GM19324 (cell line): Measurements from ENCODE around the gene KIF25.
"Not testable (repeated sequence)": the region's sequence is repeated elsewhere in the genome, so short reads cannot be mapped to it uniquely, and the experiment has no call there.

Experiments
- ATAC-seq: cut with Tn5 transposase; IDR thresholded peaks from one replicate; pipeline ENCODE4 v1.9.1; 2021; ENCODE audit warnings: mild to moderate bottlenecking, moderate library complexity; ENCODE audit not compliant: unreplicated experiment, low FRiP score

Gene KIF25

DNA sequence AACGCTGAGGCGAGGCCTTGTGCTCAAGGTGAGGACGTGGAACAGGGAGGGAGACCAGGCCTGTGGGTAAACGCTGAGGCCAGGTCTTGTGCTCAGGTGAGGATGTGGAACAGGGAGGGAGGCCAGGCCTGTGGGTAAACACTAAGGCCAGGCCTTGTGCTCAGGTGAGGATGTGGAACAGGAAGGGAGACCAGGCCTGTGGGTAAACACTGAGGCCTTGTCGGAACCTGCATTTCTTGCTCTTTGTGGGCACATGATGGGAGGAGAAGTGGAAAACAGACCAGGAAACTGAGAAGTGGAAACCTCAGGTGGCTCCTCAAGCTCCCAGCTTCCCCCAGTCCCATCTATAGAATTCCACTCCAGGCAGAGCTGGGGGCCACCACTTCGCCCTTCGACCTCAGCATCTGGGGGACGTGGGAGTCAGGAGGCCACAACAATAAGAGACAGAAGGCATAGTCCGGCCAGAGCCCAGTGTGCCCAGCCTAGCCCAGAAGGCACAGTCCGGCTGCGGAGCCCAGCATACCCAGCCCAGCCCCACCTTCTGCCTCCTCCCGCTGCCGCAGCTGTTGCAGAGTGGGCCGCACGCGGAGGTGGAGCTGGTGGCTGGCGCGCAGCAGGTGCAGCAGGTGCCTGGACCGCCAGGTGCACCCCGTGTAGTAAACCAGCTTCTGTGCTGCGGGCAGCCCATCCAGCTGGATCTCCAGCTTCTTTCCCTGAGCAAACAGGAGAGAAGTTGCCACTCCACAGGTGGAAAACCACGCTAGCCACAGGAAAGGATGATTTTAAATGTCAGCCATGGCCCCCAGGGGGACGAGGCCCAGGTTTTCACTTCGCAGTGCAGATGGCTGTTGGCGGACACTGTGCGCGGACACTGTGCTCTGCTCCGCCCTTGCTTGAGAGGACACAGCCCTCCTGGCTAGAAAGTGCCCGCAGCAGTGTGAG is 64.1 kb downstream of the KIF25 start:
- no peak for ATAC-seq

DNA sequence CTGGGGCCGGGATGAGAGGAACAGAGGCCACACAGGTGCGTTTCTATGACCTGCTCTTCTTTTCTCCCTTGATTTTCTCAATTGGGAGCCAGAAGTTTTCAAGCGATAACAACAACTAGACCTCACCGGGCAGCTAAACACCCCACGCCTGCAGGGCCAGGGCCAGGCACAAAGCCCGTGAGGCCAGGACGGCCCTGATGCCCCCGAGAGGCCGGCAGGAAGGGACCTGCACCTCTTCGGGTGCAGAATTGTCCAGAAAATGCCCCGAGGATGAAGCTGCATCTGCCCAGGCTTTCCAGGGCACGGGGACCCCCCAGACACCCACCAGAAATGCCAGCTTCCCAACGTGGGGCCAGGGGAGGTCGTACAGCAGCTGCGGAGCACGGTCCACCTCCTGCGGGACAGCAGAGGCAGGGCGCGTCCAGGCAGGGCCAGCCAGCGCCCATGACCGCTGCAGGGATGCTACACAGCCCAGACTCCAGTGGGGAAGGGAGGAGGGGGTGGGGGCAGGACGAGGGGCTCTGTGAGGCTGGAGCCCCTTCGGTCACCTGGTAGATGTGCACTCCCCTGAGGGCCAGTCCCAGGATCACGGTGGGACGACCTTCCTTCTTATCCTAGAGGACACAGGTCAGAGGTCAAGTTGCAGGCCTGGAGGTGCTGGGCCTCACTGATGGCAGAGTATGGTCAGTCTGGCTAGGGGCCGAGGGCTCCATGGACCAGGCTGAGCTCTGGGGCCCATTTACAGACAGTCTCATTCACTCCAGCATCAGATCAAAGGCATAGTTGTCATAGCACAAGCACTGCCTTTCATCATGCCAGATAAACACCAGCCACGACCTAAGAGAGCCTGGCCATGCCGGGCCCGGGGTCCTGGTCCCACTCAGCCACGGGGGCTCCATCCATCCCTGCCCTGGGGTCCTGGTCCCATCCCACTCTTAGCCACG is 65.1 kb downstream of the KIF25 start:
- no peak for ATAC-seq

DNA sequence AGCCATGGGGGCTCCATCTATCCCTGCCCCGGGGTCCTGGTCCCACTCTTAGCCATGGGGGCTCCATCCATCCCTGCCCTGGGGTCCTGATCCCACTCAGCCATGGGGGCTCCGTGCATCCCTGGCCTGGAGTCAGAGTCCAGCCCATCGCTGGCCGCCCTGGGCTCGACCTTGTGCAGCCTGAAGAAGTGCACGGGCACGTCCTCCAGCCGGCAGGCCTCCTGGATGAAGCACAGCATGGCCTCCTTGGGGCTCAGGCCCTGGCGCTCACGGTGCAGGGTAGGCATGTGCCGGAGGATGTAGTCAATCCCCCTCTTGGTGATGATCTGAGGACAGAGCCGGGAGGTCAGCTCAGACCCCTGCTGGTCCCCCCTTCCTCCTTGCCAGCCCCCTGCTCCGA is 66.0 kb downstream of the KIF25 start:
- ATAC-seq: no peak

DNA sequence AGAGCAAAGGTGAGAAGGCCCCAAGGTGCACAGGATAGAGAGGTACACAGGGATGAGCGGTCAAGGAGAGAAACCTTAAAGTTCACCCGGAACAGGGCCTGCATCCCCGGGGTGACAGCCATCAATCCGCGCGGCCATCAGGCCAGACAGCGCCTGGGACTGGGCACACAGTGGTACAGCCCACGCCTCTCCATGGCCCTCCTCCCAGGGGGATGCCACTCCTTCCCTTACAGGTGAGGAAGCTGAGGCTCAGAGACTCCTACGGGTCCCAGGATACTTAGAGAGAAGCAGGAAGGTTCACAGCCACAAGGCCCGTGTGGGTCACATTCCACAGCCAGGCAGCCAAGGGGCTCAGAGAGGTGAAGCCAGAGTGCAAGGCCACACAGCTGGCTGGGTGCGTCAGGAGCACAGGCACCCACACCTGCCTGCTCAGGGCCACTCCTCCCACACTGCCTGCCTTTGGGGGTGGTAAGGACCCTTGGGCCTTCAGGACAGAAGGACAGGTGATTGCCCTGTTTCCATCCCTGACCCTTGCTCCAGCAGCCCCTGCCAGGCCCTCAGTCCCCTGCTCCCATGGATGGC is 66.8 kb downstream of the KIF25 start:
- no peak for ATAC-seq

DNA sequence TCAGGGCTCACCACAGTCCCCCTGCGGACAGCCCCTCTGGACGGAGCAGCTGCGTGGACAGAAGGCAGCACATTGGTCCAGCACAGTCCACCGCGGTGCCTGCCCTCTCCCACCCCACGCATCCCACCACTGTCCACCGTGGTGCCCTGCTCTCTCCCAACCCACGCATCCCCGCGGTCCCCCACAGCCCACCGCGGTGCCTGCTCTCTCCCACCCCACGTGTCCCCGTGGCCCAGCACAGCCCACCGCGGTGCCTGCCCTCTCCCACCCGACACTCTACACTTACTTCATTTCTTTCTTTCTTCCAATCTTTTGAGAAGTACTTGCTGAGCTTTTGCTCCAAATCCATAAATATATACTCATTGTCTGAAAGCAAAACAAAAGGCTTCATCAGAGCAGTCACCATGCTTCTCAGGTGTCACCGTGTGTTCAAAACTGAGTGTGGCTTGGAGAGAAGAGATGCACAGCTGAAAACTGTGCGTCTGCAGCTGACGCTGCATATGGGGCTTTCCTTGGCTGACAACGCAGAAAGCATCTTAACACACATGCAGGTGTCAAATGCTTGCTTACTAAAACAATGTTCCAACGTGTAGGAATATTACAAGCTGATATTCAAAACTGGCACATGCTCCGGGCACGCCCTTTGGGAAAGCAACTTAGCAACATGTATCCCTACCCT is 69.7 kb downstream of the KIF25 start:
- ATAC-seq: no peak

DNA sequence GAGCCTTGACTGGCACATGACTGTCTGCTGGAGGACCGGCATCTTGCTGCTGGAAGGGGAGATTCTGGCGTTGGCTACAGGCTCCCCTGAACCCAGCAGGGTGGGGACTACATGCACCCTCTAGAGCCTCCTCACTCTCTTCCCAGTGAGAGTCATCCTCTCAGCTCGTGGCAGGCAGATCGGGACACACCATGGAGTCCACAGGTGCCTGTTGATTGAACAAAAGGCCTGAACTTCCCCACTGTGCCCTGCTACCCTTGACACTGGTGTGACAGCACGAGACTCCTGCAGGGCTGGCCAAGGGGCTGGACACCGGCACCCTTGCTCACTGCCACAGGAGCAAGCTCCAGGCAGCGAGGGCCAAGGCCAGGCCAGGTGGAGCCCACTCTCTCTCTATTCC is 73.3 kb downstream of the KIF25 start:
- ATAC-seq: no peak

DNA sequence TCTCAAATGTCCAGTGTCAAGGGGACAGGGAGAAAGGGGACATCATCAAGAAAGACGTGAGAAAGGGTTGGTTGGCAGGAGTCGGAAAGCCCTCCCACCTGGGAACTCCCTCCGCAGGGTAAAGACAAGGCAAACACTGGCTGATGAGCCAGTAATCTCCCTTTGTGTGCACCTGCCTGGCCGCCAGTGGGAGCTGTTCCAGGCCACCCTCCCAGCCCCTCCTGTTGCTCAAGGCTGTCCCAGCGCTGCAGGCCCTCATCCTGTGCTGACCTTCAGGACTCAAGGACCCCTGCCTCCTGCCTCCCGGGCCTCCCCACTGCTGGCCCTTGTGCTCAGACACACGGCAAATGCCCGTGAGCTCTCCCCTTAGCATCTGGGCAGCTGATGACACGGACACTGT is 74.1 kb downstream of the KIF25 start:
- ATAC-seq: no peak

DNA sequence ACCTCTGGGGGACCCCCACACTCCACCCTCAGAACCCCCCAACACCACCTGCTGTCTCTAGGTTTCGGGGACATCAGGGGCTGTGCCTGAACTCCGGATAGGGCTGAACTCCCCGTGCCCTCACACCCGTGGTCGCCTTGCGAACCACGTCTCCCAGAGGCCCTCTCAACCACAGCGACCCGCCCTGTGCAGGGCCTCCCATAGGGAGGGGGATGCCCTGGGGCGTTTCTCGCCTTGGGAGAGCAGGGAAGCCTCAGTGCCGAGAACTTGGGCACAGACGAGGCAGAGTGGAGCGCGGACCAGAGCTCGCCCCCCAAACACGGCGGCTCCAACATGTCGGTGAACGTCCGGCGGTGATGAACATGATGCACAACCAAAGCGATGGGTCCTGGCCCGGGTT is 74.8 kb downstream of the KIF25 start:
- ATAC-seq: no peak

DNA sequence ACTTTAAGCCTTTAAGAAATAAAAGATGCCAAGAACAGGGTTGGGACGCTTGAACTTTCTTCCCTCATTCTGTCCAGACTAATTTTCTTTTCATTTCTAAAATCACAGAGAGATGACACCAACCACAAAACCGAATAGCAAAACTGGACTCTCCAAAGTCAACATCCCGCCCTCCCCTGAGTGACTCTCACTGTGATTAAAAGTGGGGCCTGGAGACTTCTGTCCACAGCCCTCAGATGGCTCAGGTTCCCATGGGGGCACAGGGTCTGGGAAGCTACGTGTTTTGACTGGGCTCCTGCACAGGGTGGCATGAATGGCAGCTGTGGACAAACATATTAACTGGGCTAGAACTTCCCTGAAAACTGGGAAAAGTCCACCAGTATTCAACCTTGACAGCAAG is 75.3 kb downstream of the KIF25 start:
- ATAC-seq: no peak

DNA sequence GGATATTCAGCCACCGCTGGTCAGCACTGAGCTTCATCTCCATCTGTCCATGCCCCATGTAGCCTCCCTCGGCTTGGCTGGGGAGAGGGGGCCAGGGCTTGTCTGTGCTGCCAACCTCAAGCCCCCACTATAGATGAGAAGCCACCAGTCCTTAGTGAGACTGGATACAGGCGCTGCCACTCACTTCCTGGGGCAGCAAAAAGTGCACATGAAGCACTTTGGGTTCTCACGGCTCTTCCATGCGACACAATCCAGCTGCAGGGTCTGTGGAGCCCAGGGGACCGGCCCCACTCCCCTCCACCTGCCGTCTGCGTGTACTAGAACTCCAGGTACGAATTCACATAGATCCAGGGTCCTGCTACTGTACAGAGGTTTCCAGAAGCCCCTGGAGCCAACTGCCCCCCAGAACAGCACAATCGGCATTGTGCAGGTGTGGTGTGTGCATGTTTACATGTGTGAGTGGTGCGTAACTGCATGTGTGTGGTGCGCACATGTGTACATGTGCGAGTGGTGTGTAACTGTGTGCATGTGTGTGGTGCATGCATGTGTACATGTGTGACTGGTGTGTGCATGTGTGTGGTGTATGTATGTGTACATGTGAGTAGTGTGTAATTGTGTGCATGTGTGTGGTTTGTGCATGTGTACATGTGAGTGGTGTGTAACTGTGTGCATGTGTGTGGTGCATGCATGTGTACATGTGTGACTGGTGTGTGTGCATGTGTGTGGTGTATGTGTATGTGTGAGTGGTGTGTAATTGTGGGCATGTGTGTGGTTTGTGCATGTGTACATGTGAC is 76.7 kb downstream of the KIF25 start:
- no peak for ATAC-seq

DNA sequence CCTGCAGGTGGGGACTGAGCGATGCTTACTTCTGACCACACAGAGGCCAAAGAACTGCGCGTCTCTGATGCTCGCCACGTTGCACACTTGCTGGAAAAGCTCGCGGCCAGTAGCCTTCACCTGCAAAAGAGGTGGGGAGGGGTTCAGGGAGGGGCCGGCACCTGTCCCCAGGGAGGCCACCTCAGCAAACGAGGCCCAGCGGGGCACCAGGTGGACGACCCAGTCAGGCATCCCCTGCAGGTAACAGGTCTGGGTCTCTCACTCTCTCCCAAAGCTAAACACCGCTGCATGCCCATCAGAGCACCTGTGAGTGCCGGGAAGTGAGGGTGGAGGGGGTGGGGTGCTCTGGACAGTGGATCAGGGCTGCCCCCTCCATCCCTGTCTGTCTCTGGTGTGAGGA is 77.7 kb downstream of the KIF25 start:
- no peak for ATAC-seq

DNA sequence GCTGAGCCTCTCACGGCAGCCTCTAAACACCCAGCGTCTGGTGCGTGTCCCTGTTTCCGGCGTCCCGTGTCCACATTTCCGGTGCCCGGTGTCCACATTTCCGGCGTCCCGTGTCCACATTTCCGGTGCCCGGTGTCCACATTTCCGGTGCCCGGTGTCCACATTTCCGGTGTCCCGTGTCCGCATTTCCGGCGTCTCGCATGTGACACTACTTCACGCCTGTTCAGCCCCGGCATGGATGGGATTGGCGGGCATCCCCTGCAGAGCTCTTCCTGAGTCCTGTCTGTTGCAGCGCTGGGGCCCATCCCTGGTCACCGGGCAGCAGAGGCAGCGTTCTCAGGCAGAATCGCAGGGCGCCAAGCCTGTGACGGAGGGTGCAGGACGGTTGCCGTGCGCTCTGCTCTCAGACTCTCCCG is 78.3 kb downstream of the KIF25 start:
- ATAC-seq: no peak

DNA sequence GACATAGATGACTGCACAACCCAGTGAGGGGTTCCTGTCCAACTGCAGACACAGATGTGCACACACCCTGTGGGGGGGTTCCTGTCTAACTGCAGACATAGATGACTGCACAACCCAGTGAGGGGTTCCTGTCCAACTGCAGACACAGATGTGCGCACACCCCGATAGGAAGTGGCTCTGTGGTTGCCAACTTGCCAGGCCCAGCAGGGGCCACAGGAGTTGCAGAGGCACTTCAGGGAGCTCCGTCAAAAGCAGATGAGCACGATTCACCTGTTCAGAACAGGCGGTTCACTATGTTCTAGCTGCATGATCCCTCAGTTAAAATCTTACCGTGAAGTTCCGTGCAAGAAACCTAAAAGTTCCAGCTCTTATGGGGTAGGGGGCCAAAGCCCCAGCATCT is 79.9 kb downstream of the KIF25 start:
- ATAC-seq: not testable (repeated sequence)

DNA sequence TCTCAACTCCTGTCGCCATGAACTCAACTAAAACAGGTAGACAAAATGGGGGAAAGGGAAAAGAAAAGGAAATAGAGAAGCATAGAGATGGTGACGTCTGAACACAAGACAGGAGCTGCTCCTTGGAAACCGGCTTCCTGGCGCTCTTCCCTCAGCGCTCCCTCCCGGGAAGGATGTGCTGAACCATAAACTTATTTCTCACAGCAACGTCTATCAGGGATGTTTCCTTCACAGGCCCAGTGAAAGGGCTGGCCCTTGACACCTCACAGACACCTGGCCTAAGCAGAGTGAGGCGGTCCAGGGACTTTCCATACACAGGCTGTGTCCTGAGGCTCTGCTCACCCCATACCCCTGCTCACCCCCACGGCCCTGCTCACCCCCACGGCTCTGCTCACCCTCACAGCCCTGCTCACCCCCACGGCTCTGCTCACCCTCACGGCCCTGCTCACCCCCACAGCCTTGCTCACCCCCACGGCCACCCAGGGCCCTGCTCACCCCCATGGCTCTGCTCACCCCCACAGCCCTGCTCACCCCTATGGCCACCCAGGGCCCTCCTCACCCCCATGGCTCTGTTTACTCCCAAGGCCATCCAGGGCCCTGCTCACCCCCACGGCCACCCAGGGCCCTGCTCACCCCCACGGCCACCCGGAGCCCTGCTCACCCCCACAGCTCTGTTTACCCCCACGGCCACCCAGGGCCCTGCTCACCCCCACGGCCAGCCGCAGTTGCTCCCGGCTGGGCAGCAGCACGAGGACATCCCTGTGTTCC is 80.9 kb downstream of the KIF25 start:
- no peak for ATAC-seq

DNA sequence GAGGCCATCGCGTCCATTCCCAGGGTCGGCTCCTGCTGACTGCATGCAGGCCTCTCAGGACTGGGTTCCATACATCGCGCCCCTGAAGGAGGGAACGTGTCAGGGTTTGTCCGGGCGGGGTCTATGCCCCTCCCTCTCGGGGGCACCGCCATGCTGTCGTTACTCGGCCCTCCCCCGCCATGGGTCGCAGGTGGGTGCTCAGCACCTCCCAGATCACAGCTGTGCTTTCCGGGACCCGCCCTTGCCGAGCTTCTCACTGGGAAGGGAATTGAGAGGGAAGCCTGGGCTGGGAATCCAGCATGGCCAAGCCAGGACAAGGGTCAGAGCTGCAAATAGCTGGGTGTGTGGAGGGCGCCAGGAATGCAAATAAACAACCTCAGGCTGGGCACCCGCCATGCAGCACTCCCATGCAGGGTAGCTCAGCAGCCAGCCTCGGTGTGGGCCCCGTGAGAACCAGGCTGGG is 81.5 kb downstream of the KIF25 start, which contains the start of gene FRMD1:
TSS of gene FRMD1 (minus strand) at position 270 of the 463 bp plus-strand sequence. CDS start at position 152, 118 bp downstream.
- no peak for ATAC-seq

DNA sequence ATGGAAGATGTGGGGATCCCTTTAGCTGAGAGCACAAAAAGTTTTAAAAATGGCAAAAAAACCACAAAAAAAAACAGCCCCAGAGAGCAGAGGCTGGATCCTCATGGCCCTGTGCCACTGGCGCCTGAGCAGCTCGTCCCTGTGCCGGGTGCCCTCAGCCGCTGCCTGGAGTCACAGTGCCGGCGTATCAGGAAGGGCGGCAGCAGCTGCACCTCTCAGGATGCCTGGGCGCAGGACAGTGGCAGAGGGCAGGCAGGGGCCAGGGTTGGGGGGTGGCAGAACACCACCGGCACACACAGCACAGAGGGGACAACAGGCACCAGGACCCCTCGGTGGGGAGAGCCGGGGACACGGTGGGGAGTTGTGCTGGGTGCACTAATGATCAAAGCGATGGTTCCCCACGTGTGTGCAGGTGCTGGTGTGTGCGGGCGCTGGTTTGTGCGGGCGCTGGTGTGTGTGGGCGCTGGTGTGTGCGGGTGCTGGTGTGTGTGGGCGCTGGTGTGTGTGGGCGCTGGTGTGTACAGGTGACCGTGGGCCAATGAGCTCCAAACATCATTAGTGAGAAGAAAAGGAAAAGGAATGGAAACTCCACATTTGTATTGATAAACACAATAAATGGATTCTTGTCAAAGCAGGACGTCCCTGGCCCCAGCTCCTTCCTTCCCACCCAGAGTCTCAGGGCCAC is 83.1 kb downstream of the KIF25 start:
- ATAC-seq: no peak

DNA sequence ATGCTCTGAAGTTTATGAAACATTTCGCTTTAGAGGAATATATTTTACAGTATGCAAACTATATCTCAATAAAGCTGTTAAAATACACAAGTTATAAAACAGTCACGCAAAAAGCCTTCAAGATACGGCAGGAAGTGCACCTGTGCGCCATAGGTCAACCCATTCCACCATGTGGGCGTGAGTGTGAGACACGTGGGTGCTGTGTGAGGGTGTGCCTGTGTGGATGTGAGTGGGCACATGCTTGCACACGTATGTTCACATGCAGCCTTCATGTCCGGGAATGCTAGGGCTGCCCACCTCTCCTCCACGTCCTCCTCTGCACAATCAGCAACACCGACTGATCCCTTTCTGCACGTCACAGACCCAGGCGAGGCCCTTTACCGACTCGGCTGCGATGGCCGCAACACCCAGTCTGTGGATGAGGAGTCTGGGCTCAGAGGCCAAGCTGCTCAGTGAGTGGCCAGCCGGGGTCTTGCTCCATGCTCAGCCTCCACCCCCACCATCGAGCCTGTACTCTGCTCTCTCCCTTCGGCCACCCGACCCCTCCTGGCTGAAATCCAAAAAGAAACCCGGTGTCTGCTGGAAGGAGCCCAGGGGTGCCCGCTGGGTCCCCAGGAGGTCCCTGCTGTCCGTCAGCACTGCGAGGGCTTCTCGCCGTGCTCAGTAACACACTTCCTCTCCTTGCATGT is 84.5 kb downstream of the KIF25 start:
- ATAC-seq: no peak
